Heart left ventricle (tissue), 13 donors: ENCODE results near the gene AKNA.

Source experiments
- CTCF ChIP-seq, 12 donors: fragments of 200-600 bp; sonication (generic) in 4 of 12; IDR thresholded peaks; one replicate each; pipeline versions ENCODE4 v1.5.0 to v1.8.0; 2018 to 2022; ENCODE audit warnings: antibody characterized with exemption in 12 of 12, mild to moderate bottlenecking in 5 of 12
- POLR2A ChIP-seq, 2 donors: fragments of 450-650 bp; IDR thresholded peaks; one replicate each; pipeline ENCODE4 v1.6.1; 2017; ENCODE audit warnings: antibody characterized with exemption in 2 of 2, mild to moderate bottlenecking in 2 of 2, moderate library complexity in 2 of 2
- donor health status: ischemic (EF 13 %, LVEDD 7.1; RV severe dilation, severe dysfunction).
- donor health status: DM: no; HTN: yes; CAD: no.
- donor health status: DM: no; HTN: no; CAD: no.
- donor health status: ischemic (EF 25% LVEDD 6.9; RV normal size, moderate dysfunction).
- donor health status: ischemic (EF 25% LVEDD 5.7; RV mildly dilated, moderate dysfunction).
- donor health status: ischemic (EF 35%, LVEDD 5.7; RV mildly dilated, moderate dysfunction).
- donor health status: nonischemic (EF 11% LVEDD 7.7; RV severe dilation, severe dysfunction).
- donor health status: DM: yes; HTN: yes; CAD: no.
- donor health status: PGD.
- donor health status: ischemic (EF 29% LVEDD 5.4; RV normal size, mild dysfunction).
- donor health status: nonischemic (EF 23%, LVEDD 6.1; RV moderate dilation, normal function).

DNA sequence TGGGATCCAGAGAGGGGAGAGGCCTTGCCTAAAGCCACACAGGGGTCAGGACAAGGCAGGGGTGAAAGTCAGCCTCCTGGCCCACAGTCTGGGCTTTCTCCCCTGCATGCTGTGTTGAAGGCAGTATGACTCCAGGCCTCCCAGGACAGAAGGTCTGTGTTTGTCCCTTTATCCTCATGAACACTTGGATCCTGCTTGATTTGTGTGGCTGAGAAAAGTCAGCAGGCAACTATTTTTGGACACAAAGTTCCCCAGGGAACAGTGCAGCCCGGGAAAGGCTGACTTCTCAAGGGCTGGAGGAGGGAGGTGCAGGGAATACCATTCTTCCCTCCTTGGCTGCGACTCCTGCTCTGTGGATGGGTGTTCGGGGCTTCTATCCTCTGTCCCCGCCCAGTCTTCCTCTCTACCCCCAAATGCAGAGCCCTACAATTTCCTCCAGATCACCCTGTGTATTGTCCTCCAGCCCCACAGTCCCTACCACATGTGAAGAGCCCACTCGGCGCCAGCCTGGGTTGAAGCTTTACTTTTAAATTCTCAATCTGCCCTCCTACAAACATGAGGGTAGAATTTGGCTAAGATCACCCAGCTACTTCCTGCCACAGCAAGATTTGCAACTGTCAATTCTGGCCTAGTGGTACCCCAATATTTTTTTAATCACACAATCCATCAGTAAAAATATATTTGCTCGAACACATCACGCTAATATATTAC lies 4.1 kb downstream of the AKNA start:
- TF ChIP-seq CTCF (IDR thresholded peaks at IDR 0.05) (no peak), POLR2A (IDR thresholded peaks at IDR 0.05) (no peak)
